ENCODE data around the gene ACBD4. TPM values are rescaled to one million over a fixed set of nuclear protein-coding genes. Genes with fewer than 3 reads are reported as not detected.

The ACBD4 gene
- total RNA-seq, 2 experiments from 2014 or later: 12.7 to 13.4 TPM

DNA sequence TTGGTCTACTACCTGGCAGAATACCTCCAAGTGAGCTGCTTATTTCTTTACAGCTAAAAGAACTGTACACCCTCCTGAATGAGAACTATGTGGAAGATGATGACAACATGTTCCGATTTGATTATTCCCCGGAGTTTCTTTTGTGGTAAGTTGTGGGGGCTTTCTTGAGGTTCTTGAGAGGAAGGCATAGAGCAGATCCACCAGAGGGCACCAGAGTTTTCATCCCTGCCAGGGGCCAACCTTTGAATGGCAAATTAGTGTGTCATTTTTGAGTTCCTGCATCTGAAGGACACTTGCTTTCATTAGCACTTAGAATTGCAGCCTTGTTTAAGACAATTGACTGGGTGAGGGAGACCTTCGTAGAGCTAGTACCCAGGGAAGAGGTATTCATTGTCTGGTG lies 39.3 kb upstream of the ACBD4 start:
- intact Hi-C loops (cut with DNase I, micrococcal nuclease): loop anchor here in 1 of 2 experiments (2.0 to 5.0 kb wide), 2 partner anchors 37 to 44 kb away; partner anchors contain the start of genes DCAKD and PLCD3

DNA sequence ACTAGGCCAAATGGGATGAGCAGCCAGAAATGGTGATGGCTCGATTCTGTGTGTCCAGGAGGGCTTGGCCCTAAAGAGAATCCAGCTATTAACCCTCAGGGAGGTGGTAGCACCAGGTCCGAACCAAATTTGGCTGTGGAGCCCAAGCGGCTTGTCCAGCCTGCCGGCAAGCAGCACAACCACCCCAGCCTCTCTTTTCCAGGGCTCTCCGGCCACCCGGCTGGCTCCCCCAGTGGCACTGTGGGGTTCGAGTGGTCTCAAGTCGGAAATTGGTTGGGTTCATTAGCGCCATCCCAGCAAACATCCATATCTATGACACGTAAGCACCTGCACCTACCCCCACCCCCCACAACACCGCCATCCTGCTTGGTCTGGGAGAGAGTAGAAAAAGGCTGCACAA lies 38.6 kb upstream of the ACBD4 start:
- DNase-seq (no peak), ATAC-seq (no peak)
- CTCF ChIA-PET: interaction anchor here (0.6 to 1.3 kb wide), 3 partner anchors 30 to 256 kb away, joined by 3 read pairs; no protein-coding TSS in a partner anchor
- intact Hi-C loops (cut with DNase I, micrococcal nuclease): loop anchor here in 1 of 2 experiments (2.0 to 5.0 kb wide), 2 partner anchors 36 to 45 kb away; partner anchors contain the start of genes DCAKD and PLCD3
- H3K4me1 Mint-ChIP-seq: no peaks in the 10 kb centered on the region
- POLR2A ChIA-PET: interaction anchor here (0.9 kb wide), 1 partner anchor 19 kb away, joined by 3 read pairs; no protein-coding TSS in a partner anchor
- no peak overlapping the region for H3K4me3 Mint-ChIP-seq
- H3K27ac Mint-ChIP-seq: no peak overlapping the region
- peaks cover 55% of the 10 kb centered on the region for H3K36me3 Mint-ChIP-seq (ENCODE audit: low read depth)
- no peaks in the 10 kb centered on the region for H3K9me3 Mint-ChIP-seq (ENCODE audit: low read depth)
- H3K27me3 Mint-ChIP-seq: no peaks in the 10 kb centered on the region

More for the DNA sequence above, 39.3 kb upstream of the ACBD4 start:
- Mint-ChIP-seq H3K27ac (no peak overlapping the region), H3K4me1 (no peaks in the 10 kb centered on the region), H3K36me3 (ENCODE audit: low read depth) (peaks cover 59% of the 10 kb centered on the region), H3K27me3 (no peaks in the 10 kb centered on the region), H3K4me3 (no peak overlapping the region), H3K9me3 (ENCODE audit: low read depth) (no peaks in the 10 kb centered on the region)
- ATAC-seq: no peak
- peak; percentile 25 for DNase-seq
- POLR2A ChIA-PET: no interaction called here
- CTCF ChIA-PET: interaction anchor here (0.9 to 1.6 kb wide), 3 partner anchors 25 to 53 kb away, joined by 3 read pairs; no protein-coding TSS in a partner anchor

DNA sequence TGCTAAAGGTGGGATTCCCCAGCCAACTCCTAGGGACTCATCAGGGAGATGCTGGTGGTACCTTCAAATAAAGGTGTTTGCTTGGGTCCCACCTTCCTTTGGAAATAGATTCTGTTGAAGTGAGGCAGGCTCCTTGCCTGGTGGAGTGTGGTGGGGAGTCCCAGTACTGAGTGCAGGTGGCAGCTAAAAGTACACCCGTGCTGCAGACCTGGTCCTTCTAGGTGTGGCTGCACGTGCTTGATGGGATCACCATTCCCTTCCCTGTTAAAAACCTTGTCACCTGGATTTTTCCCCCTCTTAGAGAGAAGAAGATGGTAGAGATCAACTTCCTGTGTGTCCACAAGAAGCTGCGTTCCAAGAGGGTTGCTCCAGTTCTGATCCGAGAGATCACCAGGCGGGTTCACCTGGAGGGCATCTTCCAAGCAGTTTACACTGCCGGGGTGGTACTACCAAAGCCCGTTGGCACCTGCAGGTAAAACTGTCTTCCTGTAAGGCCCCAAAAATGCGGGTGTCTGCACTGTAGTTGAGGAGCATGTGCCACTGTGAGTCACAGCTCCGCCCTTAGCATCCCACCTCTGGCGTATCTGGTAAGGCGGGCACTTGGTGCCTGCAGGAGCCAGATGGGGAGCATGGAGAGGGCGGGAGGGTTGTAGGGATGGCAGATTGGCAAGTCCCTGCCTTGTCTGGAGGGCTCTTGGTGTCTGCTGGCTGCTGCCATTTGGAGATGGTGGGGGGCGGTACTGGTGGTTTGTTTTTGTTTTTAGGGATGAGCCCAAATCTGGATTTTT lies 37.2 kb upstream of the ACBD4 start:
- POLR2A ChIA-PET: no interaction called here
- H3K4me3 Mint-ChIP-seq: no peak overlapping the region

DNA sequence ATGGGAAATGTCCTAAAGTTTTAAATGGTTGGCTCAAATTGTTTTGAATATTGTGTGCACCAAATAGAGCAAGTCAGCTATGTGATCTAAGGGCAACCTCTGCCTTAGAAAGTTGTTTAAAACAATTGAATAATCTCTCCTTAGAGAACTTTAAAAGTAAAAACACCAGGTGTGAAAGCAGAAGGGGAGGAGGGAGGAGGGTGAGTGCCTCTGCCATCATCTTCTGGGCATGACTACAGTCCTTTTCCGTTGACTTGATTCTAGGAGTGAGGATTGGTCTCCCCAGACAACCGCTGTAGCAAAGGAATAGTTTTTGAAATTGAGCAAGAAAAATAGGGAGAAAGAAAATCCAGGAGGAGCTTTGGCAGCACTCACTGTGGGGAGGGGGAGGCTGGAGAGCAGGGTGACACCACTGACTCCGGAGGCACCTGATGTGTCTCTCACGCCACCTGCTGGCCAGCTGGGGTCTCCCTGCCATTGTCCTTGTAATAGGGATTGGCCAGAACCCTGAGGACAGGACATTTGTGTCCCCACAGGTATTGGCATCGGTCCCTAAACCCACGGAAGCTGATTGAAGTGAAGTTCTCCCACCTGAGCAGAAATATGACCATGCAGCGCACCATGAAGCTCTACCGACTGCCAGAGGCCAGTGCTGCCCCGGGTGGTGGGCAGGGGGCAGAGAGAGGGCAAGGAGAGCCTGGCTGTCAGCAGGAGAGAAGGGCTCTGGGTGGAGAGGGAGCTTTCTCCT lies 36.4 kb upstream of the ACBD4 start:
- CTCF ChIA-PET: interaction anchor here (0.6 to 2.8 kb wide), 27 partner anchors 8 to 319 kb away, joined by 3 to 13 read pairs (median 4); partner anchors contain the start of genes ACBD4, DCAKD, NMT1 and PLCD3
- Mint-ChIP-seq H3K27ac (no peak overlapping the region), H3K4me3 (no peak overlapping the region), H3K9me3 (ENCODE audit: low read depth) (no peaks in the 10 kb centered on the region), H3K36me3 (ENCODE audit: low read depth) (peaks cover 54% of the 10 kb centered on the region), H3K27me3 (no peaks in the 10 kb centered on the region), H3K4me1 (no peaks in the 10 kb centered on the region)
- ATAC-seq (peak; percentile 98), DNase-seq (peak; percentile 89)
- POLR2A ChIA-PET: no interaction called here
- intact Hi-C loops (cut with DNase I, micrococcal nuclease): loop anchor here in 1 of 2 experiments (1.0 to 5.0 kb wide), 3 partner anchors 36 to 179 kb away; partner anchors contain the start of gene DCAKD

More for the DNA sequence above, 37.2 kb upstream of the ACBD4 start:
- H3K27ac Mint-ChIP-seq: no peak overlapping the region
- no peaks in the 10 kb centered on the region for H3K9me3 Mint-ChIP-seq (ENCODE audit: low read depth)
- intact Hi-C loops (cut with DNase I, micrococcal nuclease): loop anchor here in 1 of 2 experiments (2.0 to 5.0 kb wide), 2 partner anchors 35 to 46 kb away; partner anchors contain the start of gene DCAKD
- ATAC-seq (no peak), DNase-seq (no peak)
- H3K4me1 Mint-ChIP-seq: no peaks in the 10 kb centered on the region
- H3K36me3 Mint-ChIP-seq (ENCODE audit: low read depth): peaks cover 56% of the 10 kb centered on the region
- CTCF ChIA-PET: interaction anchor here (0.6 to 2.8 kb wide), 16 partner anchors 8 to 840 kb away, joined by 3 to 13 read pairs (median 4); partner anchors contain the start of genes NMT1 and PLCD3
- H3K27me3 Mint-ChIP-seq: no peaks in the 10 kb centered on the region

DNA sequence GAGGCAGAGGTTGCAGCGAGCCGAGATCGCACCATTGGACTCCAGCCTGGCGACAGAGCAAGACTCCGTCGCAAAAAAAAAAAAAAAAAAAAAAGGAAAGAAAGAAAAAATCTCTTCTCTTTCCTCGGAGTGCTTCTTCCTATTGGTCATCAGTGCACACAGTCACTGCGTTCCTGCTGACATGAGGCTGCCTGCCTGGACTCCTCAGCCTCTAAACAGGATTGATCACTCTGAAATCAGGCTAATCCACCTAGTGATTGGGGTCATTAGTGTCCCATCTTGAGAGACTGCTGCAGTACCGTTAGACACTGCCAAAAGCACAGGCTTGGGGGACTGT lies 34.0 kb upstream of the ACBD4 start:
- Mint-ChIP-seq H3K4me3 (no peak overlapping the region), H3K9me3 (ENCODE audit: low read depth) (no peaks in the 10 kb centered on the region), H3K36me3 (ENCODE audit: low read depth) (peaks cover 54% of the 10 kb centered on the region), H3K27me3 (no peaks in the 10 kb centered on the region), H3K4me1 (no peaks in the 10 kb centered on the region), H3K27ac (no peak overlapping the region)
- CTCF ChIA-PET: interaction anchor here (0.5 to 1.2 kb wide), 2 partner anchors 30 to 289 kb away, joined by 3 read pairs; no protein-coding TSS in a partner anchor
- ATAC-seq (no peak), DNase-seq (no peak)
- intact Hi-C loops (cut with DNase I, micrococcal nuclease): no loop called here
- POLR2A ChIA-PET: no interaction called here

DNA sequence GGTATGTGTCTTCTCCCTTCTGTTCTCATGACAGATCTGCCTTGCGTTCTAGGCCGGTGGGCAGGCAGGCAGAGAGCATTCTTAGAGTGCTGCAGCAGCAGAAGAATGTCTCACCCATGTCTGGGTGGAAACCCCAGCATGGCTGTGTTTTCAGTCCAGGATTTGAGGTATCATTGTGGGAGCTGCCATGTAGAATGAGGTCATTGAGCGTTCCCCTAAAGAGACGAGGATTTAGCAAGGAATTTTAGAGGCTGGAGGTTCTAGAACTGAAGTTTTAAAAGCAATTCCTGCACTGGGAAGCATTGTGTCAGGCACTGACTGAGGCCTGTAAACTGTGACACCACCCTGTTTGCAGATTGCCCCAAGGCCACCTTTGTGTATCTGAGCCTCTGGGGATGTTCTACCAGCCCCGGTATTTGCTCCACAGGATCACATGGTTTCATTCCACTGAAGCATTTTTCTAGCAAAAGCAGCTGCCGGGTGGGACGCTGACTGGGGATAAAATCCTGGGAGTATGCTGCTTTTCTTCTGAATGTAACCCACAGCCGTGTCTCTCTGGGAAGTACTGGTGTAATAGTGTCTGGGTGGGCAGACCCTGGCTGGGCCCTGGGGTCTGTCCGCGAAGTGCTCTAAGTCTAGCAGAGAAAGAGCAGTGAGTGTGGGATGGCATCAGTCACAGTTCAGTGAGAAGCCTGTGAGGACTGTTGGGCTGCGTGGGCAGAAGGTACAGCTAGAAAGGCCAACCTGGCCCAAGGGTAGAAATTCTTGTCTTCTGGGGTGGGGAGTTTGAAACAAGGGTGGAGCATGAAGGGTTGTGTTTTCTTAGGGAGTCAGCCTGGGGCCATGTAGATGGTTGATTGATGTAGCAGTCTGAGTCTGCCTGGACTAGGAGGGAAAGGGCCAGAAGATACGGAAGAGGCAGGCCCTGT lies 33.3 kb upstream of the ACBD4 start:
- no peak overlapping the region for H3K4me3 Mint-ChIP-seq
- no peaks in the 10 kb centered on the region for H3K27me3 Mint-ChIP-seq
- peak overlapping the region; percentile 49 for H3K27ac Mint-ChIP-seq
- ChIA-PET CTCF (interaction anchor here (0.5 to 1.2 kb wide), 4 partner anchors 31 to 290 kb away, joined by 3 to 4 read pairs (median 3); no protein-coding TSS in a partner anchor), POLR2A (no interaction called here)
- H3K4me1 Mint-ChIP-seq: no peaks in the 10 kb centered on the region
- DNase-seq (no peak), ATAC-seq (no peak)
- peaks cover 55% of the 10 kb centered on the region for H3K36me3 Mint-ChIP-seq (ENCODE audit: low read depth)
- intact Hi-C loops (cut with DNase I, micrococcal nuclease): no loop called here
- H3K9me3 Mint-ChIP-seq (ENCODE audit: low read depth): no peaks in the 10 kb centered on the region

DNA sequence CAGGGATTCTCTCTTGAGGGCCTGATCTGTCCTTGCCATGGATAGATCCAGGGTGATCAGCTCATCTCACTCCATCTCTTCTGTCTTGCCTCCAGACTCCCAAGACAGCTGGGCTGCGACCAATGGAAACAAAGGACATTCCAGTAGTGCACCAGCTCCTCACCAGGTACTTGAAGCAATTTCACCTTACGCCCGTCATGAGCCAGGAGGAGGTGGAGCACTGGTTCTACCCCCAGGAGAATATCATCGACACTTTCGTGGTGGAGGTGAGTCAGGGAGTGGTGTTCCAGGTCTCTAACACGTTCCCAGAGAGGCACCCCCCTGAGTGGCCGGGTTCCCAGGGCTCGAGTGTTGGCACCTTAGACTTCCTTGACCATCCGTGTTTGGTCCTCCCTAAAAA lies 32.6 kb upstream of the ACBD4 start:
- Mint-ChIP-seq H3K27me3 (no peaks in the 10 kb centered on the region), H3K36me3 (ENCODE audit: low read depth) (peaks cover 51% of the 10 kb centered on the region), H3K4me3 (no peak overlapping the region), H3K4me1 (no peaks in the 10 kb centered on the region), H3K27ac (no peak overlapping the region), H3K9me3 (ENCODE audit: low read depth) (no peaks in the 10 kb centered on the region)
- ChIA-PET POLR2A (no interaction called here), CTCF (interaction anchor here (0.5 to 1.2 kb wide), 4 partner anchors 31 to 185 kb away, joined by 3 to 4 read pairs (median 3); no protein-coding TSS in a partner anchor)
- DNase-seq: no peak
- intact Hi-C loops (cut with DNase I, micrococcal nuclease): no loop called here
- ATAC-seq: no peak

DNA sequence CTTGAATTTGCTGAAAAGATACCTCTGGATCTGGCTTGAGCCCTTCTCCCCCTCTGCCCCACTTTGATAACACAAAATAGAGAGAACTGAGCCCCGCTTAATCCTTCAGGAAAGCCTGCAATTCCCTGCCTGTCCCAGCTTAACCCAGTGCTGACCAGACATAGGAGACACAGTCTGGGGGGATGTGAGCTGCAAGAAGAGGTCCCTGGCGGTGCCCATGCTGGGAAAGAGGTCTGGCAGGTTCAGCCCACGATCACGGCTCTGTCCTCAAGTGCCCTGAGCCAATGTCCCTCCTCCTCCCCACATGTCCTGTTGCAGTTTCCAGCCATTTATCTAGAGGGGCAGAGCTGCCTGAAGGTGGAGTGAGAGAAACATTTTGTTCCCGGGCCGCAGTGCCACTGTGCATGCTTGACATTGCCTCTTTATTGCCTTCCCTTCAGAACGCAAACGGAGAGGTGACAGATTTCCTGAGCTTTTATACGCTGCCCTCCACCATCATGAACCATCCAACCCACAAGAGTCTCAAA lies 32.2 kb upstream of the ACBD4 start:
- Mint-ChIP-seq H3K27ac (no peak overlapping the region), H3K36me3 (ENCODE audit: low read depth) (peaks cover 49% of the 10 kb centered on the region), H3K27me3 (no peaks in the 10 kb centered on the region), H3K4me3 (no peak overlapping the region), H3K4me1 (no peaks in the 10 kb centered on the region), H3K9me3 (ENCODE audit: low read depth) (no peaks in the 10 kb centered on the region)
- ChIA-PET POLR2A (no interaction called here), CTCF (interaction anchor here (0.5 kb wide), 1 partner anchor 91 kb away, joined by 3 read pairs; no protein-coding TSS in a partner anchor)
- ATAC-seq (no peak), DNase-seq (no peak)
- intact Hi-C loops (cut with DNase I, micrococcal nuclease): no loop called here

DNA sequence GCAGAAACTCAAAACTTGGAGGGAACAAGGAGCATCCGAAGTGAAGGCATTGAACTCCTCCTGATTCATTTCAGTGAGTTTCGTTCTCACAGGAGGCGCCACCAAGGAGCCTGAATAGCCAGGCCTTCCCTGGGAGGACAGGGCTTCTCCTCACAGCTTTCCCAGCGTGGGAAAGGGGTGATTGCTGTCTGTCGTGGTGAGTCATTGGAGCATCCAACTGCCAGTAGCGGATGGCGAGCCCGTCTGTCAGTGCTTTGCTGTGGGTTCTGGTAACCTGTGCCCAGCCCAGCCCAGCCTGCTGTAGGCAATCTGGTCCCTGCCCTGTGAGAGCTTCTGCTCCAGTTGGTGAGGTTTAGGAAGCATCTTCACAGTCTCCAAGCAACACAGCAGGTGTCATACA lies 31.5 kb upstream of the ACBD4 start:
- no peaks in the 10 kb centered on the region for H3K27me3 Mint-ChIP-seq
- CTCF ChIA-PET: no interaction called here
- no peaks in the 10 kb centered on the region for H3K4me1 Mint-ChIP-seq
- no peak for DNase-seq
- no peak overlapping the region for H3K4me3 Mint-ChIP-seq
- POLR2A ChIA-PET: no interaction called here
- no peaks in the 10 kb centered on the region for H3K9me3 Mint-ChIP-seq (ENCODE audit: low read depth)
- peaks cover 46% of the 10 kb centered on the region for H3K36me3 Mint-ChIP-seq (ENCODE audit: low read depth)
- intact Hi-C loops (cut with DNase I, micrococcal nuclease): no loop called here
- ATAC-seq: no peak
- no peak overlapping the region for H3K27ac Mint-ChIP-seq

DNA sequence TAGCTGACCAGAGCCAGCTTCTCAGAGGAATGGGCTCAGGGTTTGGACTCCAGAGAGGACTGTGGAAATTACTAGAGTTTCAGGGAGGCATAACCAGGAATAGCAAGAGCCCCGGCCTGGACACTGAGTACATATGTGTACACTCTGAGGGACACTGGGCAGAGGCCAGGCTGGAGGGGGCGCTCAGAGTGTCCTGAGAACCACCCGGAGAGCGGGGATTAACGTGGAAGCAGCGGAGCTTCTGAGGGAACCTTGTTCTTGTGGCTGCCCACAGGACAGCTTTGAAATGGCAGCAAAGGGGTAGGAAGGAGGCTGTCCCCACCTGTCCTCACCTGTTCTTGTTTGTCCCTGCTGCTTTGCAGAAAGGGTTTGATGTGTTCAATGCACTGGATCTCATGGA lies 31.0 kb upstream of the ACBD4 start:
- no peaks in the 10 kb centered on the region for H3K27me3 Mint-ChIP-seq
- DNase-seq: no peak
- no peaks in the 10 kb centered on the region for H3K9me3 Mint-ChIP-seq (ENCODE audit: low read depth)
- POLR2A ChIA-PET: interaction anchor here (0.6 kb wide), 1 partner anchor 292 kb away, joined by 6 read pairs; no protein-coding TSS in a partner anchor
- H3K4me1 Mint-ChIP-seq: no peaks in the 10 kb centered on the region
- no peak overlapping the region for H3K27ac Mint-ChIP-seq
- CTCF ChIA-PET: no interaction called here
- intact Hi-C loops (cut with DNase I, micrococcal nuclease): no loop called here
- H3K4me3 Mint-ChIP-seq: no peak overlapping the region
- H3K36me3 Mint-ChIP-seq (ENCODE audit: low read depth): peaks cover 42% of the 10 kb centered on the region
- ATAC-seq: no peak
